NT2/D1 (cell line): ENCODE measurements around the gene RPS6KA3.

Experiments used
- DNase-seq: peaks from one replicate; pipeline ENCODE4 v3.0.0-alpha.2; 2011; ENCODE audit warnings: low read depth, low spot score
- H3K27me3 ChIP-seq: 2 replicates; pipeline ENCODE4 v1.6.0; 2011; ENCODE audit warnings: mild to moderate bottlenecking; ENCODE audit not compliant: insufficient read length, insufficient read depth
- H3K36me3 ChIP-seq: 2 replicates; pipeline ENCODE4 v1.6.1; 2011; ENCODE audit warnings: mild to moderate bottlenecking, low read length, mixed read lengths; ENCODE audit not compliant: insufficient read depth, insufficient read length
- H3K4me1 ChIP-seq: 2 replicates; pipeline ENCODE4 v1.5.1; 2011; ENCODE audit not compliant: insufficient read depth, insufficient read length
- H3K4me3 ChIP-seq: 2 replicates; pipeline ENCODE4 v1.5.1; 2011; ENCODE audit warnings: low read depth; ENCODE audit not compliant: insufficient read length
- H3K9ac ChIP-seq: 2 replicates; pipeline ENCODE4 v1.6.0; 2011; ENCODE audit warnings: low read depth; ENCODE audit not compliant: insufficient read length
- H3K9me3 ChIP-seq: 2 replicates; pipeline ENCODE4 v1.5.1; 2011; ENCODE audit warnings: mild to moderate bottlenecking, low read length; ENCODE audit not compliant: insufficient read depth
- SUZ12 ChIP-seq: IDR thresholded peaks from 2 replicates; pipeline ENCODE4 v1.6.1; 2011; ENCODE audit not compliant: insufficient read length, insufficient read depth; ENCODE audit errors: extremely low read depth
- YY1 ChIP-seq: IDR thresholded peaks from 2 replicates; pipeline ENCODE4 v1.6.1; 2011; ENCODE audit not compliant: insufficient read length, insufficient read depth
- ZNF274 ChIP-seq: IDR thresholded peaks from 2 replicates; pipeline ENCODE4 v1.6.1; 2011; ENCODE audit warnings: mild to moderate bottlenecking, low read depth, low read length

Gene RPS6KA3

DNA sequence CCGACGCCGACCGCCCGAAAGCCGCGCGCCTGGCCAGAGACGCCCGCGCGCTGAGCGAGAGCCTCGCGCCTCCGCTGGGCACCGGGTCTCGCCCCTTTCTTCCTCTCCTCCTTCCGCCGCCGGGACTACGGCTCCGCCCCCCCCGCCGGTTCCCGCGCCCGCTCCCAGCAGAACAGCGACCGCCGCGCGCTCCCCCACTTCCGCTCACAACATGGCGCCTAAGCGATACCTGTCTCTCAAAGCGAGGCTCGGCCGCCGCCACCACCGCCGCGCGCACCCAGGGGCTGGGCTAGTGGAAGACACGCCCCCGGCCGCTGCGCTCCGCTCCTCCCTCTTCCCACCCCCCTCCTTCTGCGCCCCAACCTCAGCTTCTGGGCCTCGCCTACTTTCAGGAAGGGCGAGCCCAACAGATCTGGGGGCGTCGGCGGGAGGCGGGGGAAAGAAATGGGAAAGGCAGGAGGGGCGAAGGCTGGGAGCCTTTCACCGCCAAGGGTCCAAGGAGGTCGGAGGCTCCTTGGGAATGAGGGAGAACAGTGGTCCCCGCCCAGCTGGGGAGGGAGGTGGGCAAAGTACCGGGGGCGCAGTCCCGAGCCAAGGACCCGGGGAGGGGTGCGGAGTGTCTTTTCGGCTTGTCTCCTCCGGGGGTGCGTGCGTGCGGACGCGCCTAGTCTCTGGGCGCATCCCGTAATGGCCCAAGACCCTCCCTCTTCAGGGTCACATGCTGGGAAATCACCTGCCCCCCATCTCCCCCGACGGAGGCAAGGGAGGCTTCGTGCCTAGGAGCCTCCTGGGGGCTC is at the start of gene RPS6KA3:
RPS6KA3 (minus strand) TSS at position 100 of the 797 bp plus-strand sequence. CDS start 277 bp downstream, outside the sequence.
- Histone ChIP-seq H3K36me3 (no peaks in the 10 kb centered on the region), H3K27me3 (peaks cover 23% of the 10 kb centered on the region), H3K9ac (peak within 1 kb of the TSS; percentile 89), H3K4me3 (peak within 1 kb of the TSS; percentile 73), H3K9me3 (no peaks in the 10 kb centered on the region), H3K4me1 (no peaks in the 10 kb centered on the region)
- peak; percentile 68 for DNase-seq
- TF ChIP-seq SUZ12, result no peak
- TF ChIP-seq YY1, result peak; percentile 50
- TF ChIP-seq ZNF274, result no peak

DNA sequence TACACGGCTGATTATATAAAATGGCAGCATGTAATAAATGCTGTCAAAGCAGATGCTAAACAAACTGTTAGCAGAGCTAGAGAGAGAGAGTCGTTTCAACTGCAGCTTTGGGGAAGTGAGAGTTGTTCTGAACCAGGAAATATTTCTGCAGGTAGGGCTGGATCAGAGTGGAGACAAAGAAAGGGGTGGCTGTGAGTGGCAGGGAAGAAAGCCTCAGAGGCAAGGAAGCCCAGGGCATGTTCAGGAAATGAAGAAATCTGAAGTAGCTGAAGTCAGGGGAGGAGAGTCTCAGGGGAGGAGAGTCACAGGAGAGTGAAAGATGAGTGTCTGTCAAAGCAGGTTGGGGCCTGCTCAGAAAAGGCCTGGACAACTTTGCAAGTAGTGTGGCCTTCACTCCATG is 48.4 kb upstream of the RPS6KA3 start:
- Histone ChIP-seq H3K4me3 (no peak overlapping the region), H3K4me1 (no peaks in the 10 kb centered on the region), H3K27me3 (no peaks in the 10 kb centered on the region), H3K9ac (no peak overlapping the region), H3K36me3 (no peaks in the 10 kb centered on the region), H3K9me3 (no peaks in the 10 kb centered on the region)
- no peak for TF ChIP-seq YY1
- TF ChIP-seq ZNF274, result no peak
- TF ChIP-seq SUZ12, result no peak
- DNase-seq, result no peak

DNA sequence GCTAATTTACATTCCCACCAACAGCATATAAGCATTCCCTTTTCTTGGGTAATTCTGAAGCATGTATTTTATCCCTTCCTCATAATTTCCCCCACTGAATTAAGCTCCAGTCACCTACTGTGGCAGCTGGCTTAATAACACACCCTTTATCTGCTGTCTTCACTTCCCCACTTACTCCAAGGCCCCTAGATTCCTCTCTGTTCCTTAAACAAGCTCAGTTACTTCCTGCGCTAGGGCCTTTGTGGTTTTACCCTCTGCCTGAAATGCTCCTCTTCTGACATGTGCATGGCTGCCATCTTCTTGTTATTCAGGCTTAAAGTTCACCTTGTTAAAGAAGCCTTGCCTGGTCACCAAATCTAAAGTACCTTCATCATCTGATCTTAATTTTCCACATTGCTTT is 47.2 kb upstream of the RPS6KA3 start:
- TF ChIP-seq ZNF274, result no peak
- no peak for TF ChIP-seq YY1
- TF ChIP-seq SUZ12, result no peak
- H3K4me3 ChIP-seq, result no peak overlapping the region
- H3K9ac ChIP-seq, result no peak overlapping the region
- no peaks in the 10 kb centered on the region for H3K4me1 ChIP-seq
- no peaks in the 10 kb centered on the region for H3K27me3 ChIP-seq
- DNase-seq, result no peak
- H3K36me3 ChIP-seq, result no peaks in the 10 kb centered on the region
- no peaks in the 10 kb centered on the region for H3K9me3 ChIP-seq

DNA sequence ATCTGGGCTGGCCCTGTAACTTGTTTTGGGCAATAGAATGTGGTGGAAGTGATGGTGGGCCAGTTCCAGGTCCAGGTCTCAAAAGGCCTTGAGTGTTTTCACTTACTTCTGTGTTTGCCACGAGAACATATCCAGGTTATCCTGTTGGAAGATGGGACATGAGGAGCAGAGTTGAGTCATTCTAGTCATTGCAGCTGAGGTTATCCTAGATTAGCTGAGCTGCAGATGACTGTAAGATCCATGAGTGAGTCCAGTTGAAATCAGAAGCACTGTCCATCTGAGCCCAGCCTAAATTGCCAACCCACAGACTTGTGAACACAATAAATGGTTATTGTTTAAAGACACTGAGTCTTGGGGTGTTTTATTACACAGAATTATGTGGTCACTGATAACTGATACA is 45.3 kb upstream of the RPS6KA3 start:
- Histone ChIP-seq H3K27me3 (no peaks in the 10 kb centered on the region), H3K4me1 (no peaks in the 10 kb centered on the region), H3K36me3 (no peaks in the 10 kb centered on the region), H3K9me3 (no peaks in the 10 kb centered on the region), H3K9ac (no peak overlapping the region), H3K4me3 (no peak overlapping the region)
- no peak for DNase-seq
- TF ChIP-seq SUZ12 (no peak), YY1 (no peak), ZNF274 (no peak)

DNA sequence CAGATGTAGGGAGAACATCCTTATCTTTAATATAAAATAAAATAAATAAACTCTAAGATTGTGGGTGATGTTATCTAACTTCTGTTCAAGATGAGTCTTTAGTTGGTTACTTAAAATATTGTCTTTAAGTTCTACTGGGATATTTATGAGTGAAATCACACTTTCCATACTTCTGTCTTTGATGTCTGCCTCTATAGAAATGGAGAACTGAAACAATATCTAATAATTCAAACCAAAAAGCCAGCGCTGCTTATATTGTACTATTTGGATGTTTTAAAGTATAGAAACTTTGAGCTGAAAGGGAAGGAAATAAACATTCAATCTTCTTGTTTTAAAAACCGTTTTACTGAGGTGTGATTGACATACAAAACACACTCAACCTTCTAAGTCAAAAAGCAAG is 44.8 kb upstream of the RPS6KA3 start:
- Histone ChIP-seq H3K4me3 (no peak overlapping the region), H3K36me3 (no peaks in the 10 kb centered on the region), H3K9ac (no peak overlapping the region), H3K9me3 (no peaks in the 10 kb centered on the region), H3K27me3 (no peaks in the 10 kb centered on the region), H3K4me1 (no peaks in the 10 kb centered on the region)
- TF ChIP-seq ZNF274 (no peak), YY1 (no peak), SUZ12 (no peak)
- DNase-seq, result no peak

DNA sequence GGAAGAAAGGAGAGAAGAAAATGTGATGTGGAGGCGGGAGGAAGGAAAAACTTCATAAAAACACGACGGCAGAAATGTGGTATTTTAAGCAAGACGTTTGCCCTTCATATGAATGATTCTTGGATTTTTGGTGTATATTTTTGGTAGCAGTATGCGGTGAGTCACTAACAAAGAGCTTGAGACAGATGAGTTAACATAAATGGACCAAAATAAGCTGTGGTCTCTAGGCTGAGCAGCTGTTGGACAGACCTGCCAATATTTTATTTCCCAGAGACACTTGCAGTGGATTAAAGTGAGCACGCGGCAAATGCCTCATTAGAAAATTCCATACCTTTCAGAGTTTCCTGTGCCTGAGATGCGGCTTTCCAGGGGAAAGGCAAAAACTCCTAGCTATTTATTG is 43.1 kb upstream of the RPS6KA3 start:
- Histone ChIP-seq H3K27me3 (no peaks in the 10 kb centered on the region), H3K9me3 (no peaks in the 10 kb centered on the region), H3K4me1 (no peaks in the 10 kb centered on the region), H3K36me3 (no peaks in the 10 kb centered on the region), H3K4me3 (no peak overlapping the region), H3K9ac (no peak overlapping the region)
- no peak for DNase-seq
- no peak for TF ChIP-seq SUZ12
- TF ChIP-seq YY1, result no peak
- TF ChIP-seq ZNF274, result no peak

DNA sequence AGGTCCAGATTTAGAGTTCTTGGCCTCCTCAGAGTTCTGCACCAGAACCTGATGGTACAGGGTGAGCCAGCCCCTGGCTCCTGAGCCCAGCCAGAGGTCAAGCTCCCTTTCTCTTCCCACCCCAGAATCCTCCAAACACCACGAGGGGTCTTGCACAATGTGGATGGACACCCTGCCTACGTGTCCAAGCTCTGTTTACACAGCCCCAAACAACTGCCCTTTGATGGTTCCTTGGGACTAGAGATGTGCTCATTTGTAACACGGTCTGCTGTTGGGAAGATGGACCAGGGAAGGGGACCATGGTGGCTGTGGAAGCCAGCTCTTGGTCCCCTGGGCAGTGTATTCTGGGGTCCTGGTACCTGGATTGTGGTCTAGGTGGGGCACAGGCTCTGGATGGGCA is 40.0 kb upstream of the RPS6KA3 start:
- TF ChIP-seq YY1 (no peak), ZNF274 (no peak), SUZ12 (no peak)
- Histone ChIP-seq H3K36me3 (no peaks in the 10 kb centered on the region), H3K4me3 (no peak overlapping the region), H3K9ac (no peak overlapping the region), H3K4me1 (no peaks in the 10 kb centered on the region), H3K9me3 (no peaks in the 10 kb centered on the region), H3K27me3 (no peaks in the 10 kb centered on the region)
- no peak for DNase-seq

DNA sequence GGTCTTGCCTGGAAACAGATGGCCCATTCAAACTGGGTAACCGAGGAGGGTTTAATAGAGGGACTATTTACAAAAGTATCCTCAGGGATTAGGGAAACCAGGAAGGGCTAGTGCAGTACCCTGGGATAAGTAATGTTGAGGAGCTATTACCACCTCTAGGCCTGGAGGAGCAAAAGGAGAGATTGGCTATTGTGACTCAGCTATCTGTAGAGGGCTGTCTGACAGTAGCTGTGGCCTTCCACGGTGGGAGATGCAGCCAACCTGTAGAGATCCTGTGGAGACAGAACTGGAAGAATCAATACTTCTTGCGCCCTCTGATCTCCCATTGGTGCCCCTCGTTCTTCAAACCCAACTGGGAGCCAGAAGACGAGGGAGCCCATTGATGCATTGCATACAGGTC is 34.1 kb upstream of the RPS6KA3 start:
- Histone ChIP-seq H3K27me3 (no peaks in the 10 kb centered on the region), H3K9ac (no peak overlapping the region), H3K9me3 (0 out of 2 replicates have a peak, but pooled peaks cover 2% of the 10 kb centered on the region), H3K4me1 (no peaks in the 10 kb centered on the region), H3K36me3 (no peaks in the 10 kb centered on the region), H3K4me3 (no peak overlapping the region)
- DNase-seq, result no peak
- TF ChIP-seq YY1 (no peak), ZNF274 (no peak), SUZ12 (no peak)
